Right atrium auricular region (tissue), 2 donors: Measurements from ENCODE around the gene GPN1. TPM values are rescaled to one million over a fixed set of nuclear protein-coding genes. Genes with fewer than 3 reads are reported as not detected.

Experiments used
- DNase-seq: peaks from one replicate; pipeline ENCODE4 v3.0.0-alpha.2; 2019; ENCODE audit warnings: low spot score
- H3K27ac ChIP-seq, 2 donors: fragments of 200-600 bp; sonication (generic); 1 replicate in 1 of 2; 2 replicates in 1 of 2; pipeline ENCODE4 v1.5.1; 2016 to 2019
- H3K27me3 ChIP-seq, 2 donors: fragments of 200-600 bp; sonication (generic); one replicate each; pipeline versions ENCODE4 v1.5.1 to v1.6.0; 2017 to 2019
- H3K36me3 ChIP-seq: fragments of 200-600 bp; sonication (generic); one replicate; pipeline ENCODE4 v1.5.1; 2016
- H3K4me1 ChIP-seq, 2 donors: fragments of 200-600 bp; sonication (generic); one replicate each; pipeline versions ENCODE4 v1.5.1 to v1.6.0; 2017 to 2019
- H3K4me3 ChIP-seq, 2 donors: fragments of 200-600 bp; sonication (generic); 1 replicate in 1 of 2; 2 replicates in 1 of 2; pipeline ENCODE4 v1.5.1; 2017 to 2019; ENCODE audit warnings: mild to moderate bottlenecking in 1 of 2, moderate library complexity in 1 of 2
- H3K9me3 ChIP-seq, 2 donors: fragments of 200-600 bp; sonication (generic); one replicate each; pipeline ENCODE4 v1.5.1; 2019
- total RNA-seq, 2 donors: library from RNA; depleted of rRNA; stranded (reverse); fragments of >200 nt; gene quantifications; one replicate each; pipeline ENCODE4 v1.1.0, GENCODE V29; 2016
- TF ChIP-seq, protein P1 (sequence below), 2 donors: fragments of 200-600 bp; sonication (generic); IDR thresholded peaks; one replicate each; pipeline ENCODE4 v1.5.1; 2019; ENCODE audit warnings: antibody characterized with exemption in 2 of 2

The GPN1 gene
- total RNA-seq, 2 donors from 2014 or later = 10.8 to 15.7 TPM

DNA sequence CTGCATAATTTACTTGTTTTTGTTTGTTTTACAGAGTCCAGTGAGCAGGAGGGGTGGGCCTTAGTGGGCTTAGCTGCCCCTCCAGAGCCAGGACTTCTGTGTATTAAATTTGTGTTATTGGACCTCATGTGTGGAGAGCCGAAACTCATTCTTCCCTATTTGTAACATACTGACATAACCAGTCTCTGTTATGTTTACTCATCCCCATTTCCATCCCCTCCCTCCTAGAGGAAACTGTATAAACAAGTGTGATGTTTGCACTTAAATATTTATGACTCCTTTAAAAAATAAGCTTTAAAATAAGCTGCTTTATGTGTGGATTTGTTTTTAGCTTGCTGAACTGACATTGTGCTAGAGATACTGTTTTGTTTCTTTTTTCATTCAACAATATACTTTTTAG, 32.2 kb upstream of the GPN1 start:
- peaks cover 15% of the 10 kb centered on the region for H3K36me3 ChIP-seq

DNA sequence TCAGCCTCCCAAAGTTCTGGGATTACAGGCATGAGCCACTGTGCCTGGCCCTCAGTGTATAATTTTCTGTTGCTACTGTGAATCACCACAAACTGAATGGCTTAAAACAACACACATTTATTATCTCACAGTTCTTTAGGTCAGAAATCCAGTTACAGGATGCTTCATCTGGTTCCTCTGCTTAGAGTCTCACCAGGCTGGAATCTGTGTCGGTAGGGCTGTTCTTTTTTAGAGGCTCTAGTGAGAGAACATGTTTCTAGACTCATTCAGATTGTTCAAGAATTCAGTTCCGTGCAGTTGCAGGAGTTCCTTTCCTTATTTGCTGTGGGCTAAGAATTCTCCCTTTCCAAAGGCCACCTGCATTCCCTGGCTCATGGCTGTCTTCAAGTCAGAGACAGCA, 22.2 kb upstream of the GPN1 start:
- no peak for DNase-seq
- Histone ChIP-seq H3K27me3 (no peaks in the 10 kb centered on the region), H3K27ac (no peak overlapping the region), H3K4me3 (no peak overlapping the region), H3K36me3 (peaks cover 74% of the 10 kb centered on the region), H3K4me1 (no peaks in the 10 kb centered on the region), H3K9me3 (no peaks in the 10 kb centered on the region)
- TF ChIP-seq, protein P1, sequence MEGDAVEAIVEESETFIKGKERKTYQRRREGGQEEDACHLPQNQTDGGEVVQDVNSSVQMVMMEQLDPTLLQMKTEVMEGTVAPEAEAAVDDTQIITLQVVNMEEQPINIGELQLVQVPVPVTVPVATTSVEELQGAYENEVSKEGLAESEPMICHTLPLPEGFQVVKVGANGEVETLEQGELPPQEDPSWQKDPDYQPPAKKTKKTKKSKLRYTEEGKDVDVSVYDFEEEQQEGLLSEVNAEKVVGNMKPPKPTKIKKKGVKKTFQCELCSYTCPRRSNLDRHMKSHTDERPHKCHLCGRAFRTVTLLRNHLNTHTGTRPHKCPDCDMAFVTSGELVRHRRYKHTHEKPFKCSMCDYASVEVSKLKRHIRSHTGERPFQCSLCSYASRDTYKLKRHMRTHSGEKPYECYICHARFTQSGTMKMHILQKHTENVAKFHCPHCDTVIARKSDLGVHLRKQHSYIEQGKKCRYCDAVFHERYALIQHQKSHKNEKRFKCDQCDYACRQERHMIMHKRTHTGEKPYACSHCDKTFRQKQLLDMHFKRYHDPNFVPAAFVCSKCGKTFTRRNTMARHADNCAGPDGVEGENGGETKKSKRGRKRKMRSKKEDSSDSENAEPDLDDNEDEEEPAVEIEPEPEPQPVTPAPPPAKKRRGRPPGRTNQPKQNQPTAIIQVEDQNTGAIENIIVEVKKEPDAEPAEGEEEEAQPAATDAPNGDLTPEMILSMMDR (IDR thresholded peaks at IDR 0.05) = no peak

More for the DNA sequence above, 32.2 kb upstream of the GPN1 start:
- H3K4me1 ChIP-seq = no peaks in the 10 kb centered on the region
- H3K4me3 ChIP-seq = no peak overlapping the region
- peaks cover 10 to 14% of the 10 kb centered on the region in 2 donors for H3K9me3 ChIP-seq
- TF ChIP-seq, protein P1 (IDR thresholded peaks at IDR 0.05) = no peak
- DNase-seq = no peak
- no peaks in the 10 kb centered on the region for H3K27me3 ChIP-seq
- H3K27ac ChIP-seq = no peak overlapping the region

DNA sequence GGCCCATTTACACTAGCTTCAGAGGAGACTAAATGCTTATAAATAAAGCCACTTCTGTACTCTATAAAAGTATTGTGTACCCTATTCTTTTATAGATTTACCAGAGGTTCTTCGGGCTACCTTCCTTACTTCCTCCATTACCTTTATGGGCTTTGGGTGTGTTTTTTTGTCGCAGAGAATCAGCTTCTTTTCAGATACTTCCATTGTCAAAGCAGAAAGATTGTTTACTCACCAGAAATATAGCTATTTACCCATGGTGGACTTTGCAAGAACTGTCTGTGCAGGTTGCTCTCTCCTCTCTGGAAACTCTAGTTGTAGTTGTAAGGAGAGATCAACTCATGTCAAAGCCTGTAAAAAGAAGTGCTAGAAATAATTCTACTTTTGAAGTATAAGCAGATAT, 14.9 kb upstream of the GPN1 start:
- H3K36me3 ChIP-seq = peaks cover 53% of the 10 kb centered on the region
- H3K27me3 ChIP-seq = no peaks in the 10 kb centered on the region
- no peaks in the 10 kb centered on the region for H3K4me1 ChIP-seq
- H3K9me3 ChIP-seq = no peaks in the 10 kb centered on the region
- TF ChIP-seq, protein P1 (IDR thresholded peaks at IDR 0.05) = no peak
- no peak for DNase-seq
- H3K4me3 ChIP-seq = no peak overlapping the region
- no peak overlapping the region for H3K27ac ChIP-seq

DNA sequence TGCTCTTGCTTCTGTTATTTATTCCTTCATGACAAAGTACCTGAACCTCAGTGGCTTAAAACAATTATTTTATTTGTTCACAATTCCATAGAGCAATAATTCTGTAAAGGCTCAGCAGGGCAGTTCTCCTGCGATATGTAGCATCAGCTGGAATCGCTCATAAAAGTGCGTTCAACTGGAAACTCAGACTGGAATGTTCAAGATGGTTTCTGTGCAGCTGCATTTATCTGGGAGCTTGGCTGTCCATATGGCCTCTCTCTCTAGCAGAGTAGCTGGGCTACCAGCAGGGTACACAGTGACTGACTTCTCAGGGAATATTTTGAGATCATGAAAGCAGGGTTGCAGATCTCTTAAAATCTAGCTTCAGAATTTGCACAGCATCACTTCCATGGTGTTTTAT, 13.5 kb upstream of the GPN1 start:
- Histone ChIP-seq H3K36me3 (peaks cover 50% of the 10 kb centered on the region), H3K4me1 (no peaks in the 10 kb centered on the region), H3K4me3 (no peak overlapping the region), H3K27me3 (no peaks in the 10 kb centered on the region), H3K9me3 (no peaks in the 10 kb centered on the region), H3K27ac (no peak overlapping the region)
- TF ChIP-seq, protein P1 (IDR thresholded peaks at IDR 0.05) = no peak
- no peak for DNase-seq

DNA sequence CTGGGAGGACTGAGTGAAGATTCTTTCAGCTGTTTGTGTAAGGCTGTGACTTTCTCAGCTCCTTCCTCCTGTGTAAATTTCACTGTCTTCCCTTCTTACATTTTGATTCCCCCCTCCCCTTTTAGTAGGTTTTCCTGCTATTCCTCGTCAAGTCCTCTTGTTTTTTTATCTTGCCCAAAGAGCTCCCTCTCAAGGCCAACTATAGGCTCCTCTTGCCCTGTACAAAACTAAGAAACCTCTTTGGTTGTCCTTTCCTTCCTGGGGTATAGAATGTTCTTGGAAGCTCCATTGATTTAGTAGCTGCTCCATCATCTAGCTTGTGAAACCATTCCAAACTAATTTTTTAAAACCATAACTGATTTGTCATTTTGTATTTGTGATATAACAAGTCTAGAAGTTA, 7.3 kb upstream of the GPN1 start:
- Histone ChIP-seq H3K27ac (no peak overlapping the region), H3K36me3 (peaks cover 64% of the 10 kb centered on the region), H3K27me3 (no peaks in the 10 kb centered on the region), H3K4me1 (no peaks in the 10 kb centered on the region), H3K4me3 (no peak overlapping the region), H3K9me3 (no peaks in the 10 kb centered on the region)
- no peak for DNase-seq
- TF ChIP-seq, protein P1 (IDR thresholded peaks at IDR 0.05) = no peak

DNA sequence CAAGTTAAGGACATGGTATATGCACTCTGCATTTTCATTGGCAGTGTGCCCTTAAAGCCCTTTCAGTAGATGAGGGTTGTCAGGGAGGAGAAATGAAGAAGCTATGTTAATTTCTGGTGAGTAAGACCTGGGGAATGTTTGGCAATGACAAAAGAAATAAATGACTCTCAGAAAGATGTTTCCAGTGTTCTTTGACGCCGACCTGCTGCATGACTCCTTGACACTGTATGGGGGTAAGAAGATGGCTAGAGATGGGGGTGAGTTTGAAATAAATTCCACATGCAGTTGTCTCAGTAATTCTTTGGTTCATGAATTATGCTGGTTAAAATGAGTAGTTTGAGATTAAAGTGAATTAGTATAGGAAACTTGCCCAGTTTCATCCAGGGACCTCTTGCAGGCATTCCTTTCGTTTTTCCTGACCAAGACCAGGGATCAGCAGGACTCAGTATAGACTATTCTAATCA, 5.9 kb upstream of the GPN1 start:
- Histone ChIP-seq H3K4me3 (no peak overlapping the region), H3K27ac (no peak overlapping the region), H3K27me3 (no peaks in the 10 kb centered on the region)

More for the DNA sequence above, 5.9 kb upstream of the GPN1 start:
- H3K36me3 ChIP-seq = peaks cover 50% of the 10 kb centered on the region
- no peaks in the 10 kb centered on the region for H3K9me3 ChIP-seq
- TF ChIP-seq, protein P1 (IDR thresholded peaks at IDR 0.05) = no peak
- H3K4me1 ChIP-seq = peaks cover 0 to 6% of the 10 kb centered on the region in 2 donors
- DNase-seq = no peak
